ENCODE data around the gene CCDC74B.

GRCh38 chr2:130190237-130190636, 45.3 kb upstream of the CCDC74B start:
- TF ChIP-seq CTCF (IDR thresholded peaks at IDR 0.05) (no peak), POLR2AphosphoS5 (IDR thresholded peaks at IDR 0.05) (no peak)

Measured in suprapubic skin (tissue), 3 donors.